Measurements from ENCODE around the gene RGL2.
A peak's percentile ranks its signal among the peaks of the same experiment; 100 is the strongest.
"Not testable (repeated sequence)": the region's sequence is repeated elsewhere in the genome, so short reads cannot be mapped to it uniquely, and the experiment has no call there.

RGL2 gene

DNA sequence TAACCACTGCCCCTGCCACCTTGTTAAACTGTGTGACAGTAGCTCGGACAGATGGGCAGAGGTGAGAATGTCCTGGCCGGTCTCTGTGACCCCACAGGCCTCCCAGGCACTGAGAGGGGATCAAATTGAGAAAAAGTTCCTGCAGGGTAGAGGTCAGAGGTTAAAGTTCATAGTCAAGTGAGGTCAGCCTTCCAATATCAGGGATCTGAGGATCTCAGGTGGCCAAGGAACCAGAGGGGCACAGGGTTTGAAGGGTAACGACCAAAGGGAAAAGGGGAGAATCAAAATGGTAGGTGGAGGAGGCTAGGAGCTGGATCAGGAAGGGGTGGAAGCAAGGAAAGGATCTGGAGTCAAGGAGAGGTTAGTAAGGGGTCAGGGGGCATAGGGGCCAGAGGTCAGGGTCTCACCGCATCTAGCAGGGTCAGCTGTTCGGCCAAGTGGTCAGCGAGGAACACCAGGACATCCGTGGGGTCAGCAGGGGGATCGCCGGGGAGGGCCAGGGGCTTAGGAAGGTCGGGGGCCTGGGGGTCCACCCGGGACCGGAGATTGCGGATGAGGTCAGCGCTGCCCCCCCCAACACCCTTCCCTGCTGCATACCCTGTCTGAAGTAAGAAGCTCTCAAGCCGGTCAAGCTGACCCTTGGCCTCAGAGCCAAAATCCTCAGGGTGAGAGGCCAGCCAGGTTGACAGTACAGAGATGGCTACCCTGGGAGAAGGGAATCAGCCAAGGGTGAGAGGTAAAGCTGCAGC is 2.9 kb downstream of the RGL2 start:
- no peak for DNase-seq

DNA sequence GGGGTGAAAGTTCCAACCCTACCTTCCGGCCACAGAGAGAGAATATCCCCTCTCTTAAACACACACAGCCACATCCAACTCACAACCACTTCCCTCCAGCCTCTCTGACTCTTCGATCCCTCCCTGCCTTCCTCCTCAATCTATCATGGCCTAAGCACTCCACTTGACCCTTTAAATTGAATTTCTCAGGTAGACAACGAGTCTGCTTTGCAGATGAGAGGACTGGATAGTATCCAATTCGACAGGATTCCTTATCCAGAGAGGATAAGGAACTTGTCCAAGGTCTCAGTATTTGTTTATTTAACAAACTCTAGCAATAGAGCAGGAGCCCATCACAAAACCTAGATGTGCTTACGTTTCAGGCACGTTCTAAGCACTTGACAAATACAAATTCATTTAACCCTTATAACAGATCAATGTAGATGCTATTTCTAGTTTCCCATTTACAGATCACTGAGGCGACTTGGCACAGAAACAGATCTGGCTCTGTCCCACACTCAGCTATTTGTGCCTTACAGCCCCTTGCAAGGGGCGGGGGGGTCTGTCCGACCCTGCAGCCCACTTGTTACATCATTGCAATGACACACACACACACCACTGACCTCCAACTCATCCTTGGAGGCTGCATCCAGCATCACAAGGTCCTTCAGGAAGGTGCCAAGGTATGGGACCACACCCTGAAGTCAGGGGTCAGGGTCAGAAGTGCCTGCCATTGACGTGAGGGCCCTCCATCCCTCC is 4.5 kb downstream of the RGL2 start:
- no peak for DNase-seq

DNA sequence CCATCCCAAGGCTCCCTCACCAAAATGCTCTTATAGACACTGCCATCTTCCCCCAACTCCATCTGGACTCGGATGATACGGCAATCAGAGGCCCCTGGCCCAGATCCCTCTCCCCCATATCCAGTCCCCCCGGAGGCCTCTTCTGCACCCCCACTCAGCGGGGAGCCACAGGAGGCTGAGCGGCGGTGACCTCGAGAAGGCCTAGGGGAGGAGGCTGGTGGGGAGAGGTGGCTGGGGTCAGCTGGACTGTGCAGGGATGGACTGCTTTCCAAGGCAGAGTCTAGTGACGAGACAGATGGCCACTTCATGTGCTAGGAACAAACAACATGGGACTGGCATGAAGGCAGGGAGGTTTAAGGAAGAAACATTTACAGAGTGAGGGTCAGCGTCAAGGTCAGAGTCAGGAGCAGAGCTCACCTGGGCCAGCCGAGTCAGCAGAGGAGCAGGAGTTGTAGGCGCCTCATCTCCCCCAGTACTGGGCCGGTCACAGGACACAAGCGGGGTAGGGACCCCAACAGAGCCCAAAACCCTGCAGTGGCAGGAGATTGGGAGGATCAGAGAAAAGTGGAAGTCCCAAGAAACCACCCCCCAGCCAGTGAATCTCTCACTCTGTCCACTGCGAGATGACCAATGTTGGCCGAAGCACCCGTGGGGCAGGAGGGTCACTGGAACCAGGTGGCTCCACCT is 5.6 kb downstream of the RGL2 start:
- no peak for DNase-seq

DNA sequence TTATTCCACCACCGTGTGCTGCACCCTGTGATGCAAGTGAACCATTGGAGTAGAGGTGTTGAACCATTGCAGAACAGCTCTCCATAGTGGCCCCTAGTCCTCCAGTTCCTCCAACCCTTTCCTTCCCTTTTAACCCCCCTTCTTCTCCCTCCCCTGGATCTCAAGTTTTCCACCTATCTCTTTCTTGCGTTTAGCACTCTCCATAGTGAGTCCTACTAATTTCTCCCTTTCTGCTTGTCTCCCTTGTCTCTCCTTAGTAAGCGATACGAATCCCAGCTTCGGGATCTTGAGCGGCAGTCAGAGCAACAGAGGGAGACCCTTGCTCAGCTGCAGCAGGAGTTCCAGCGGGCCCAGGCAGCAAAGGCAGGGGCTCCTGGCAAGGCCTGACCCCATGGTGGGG is 8.3 kb downstream of the RGL2 start:
- no peak for DNase-seq

DNA sequence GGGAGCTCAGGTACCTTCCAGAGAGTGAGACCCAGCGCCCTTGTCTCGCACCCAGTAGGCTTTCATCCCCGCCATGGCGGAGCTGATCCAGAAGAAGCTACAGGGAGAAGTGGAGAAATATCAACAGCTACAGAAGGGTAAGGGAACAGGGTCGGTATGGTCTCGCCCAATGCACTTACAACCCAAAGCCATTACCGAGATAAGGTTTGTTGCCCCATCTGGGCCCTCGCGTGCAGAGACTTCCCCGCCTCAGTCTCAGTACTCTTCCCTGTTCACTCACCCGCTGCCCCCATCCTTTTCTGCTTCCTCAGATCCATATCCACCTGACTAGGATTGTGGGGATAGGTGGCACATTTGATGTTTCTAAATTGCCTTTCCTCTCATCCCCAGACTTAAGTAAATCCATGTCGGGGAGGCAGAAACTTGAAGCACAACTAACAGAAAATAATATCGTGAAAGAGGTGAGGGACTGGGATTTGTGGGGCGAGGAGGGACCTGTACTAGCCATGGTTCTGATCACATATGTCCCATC is 8.9 kb downstream of the RGL2 start:
- DNase-seq, result no peak

DNA sequence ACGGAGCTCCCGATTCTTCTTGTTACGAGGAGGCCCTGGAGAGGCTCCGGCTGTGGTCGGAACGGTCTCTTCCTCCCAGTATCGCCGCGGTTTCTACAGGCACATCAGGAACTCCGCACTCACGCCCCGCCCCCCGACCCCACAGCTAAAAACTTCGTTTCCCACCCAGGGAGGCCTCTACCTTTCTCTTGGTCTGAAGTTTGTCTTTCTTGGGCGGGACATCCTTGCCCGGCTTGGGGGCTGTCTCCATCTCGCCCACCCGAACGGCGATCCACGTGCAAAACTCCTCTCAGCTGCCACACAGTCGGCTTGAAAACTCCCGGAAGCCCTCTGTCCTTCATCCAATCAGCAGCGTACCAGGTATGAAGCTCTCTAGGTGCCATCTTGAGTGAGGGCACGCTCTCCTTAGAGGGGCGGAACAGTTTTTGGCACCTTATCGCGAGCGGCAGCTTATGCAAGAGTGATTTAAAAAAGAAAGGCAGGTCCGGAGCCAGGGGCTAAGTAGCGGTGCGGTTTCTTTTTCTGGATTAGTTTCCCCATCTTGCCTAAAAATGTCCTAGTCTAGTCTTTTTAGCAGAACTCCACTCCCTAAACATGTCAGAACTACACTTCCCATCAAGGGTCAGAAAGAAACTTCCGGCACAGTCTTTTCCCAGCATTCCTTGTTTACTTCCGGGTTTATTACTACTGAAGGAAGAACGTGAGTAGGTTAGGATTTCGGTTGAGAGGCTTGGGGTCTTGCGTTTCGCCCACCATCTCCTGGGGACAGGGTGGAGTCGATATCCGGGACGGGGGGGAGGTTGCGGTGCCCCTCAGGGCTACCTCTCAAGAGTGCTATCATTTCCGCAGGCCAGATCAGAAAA is 9.6 kb downstream of the RGL2 start, which contains the start of the genes PFDN6 and WDR46:
TSS of gene PFDN6 (plus strand) at position 681 of the 863 bp plus-strand sequence. CDS start 256 bp downstream, outside the sequence.
TSS of gene WDR46 (minus strand) at position 319 of the 863 bp plus-strand sequence. CDS start at position 250, 69 bp downstream.
- peak in 57 of 58 donors; percentile 31 to 99 (median 85) for DNase-seq

DNA sequence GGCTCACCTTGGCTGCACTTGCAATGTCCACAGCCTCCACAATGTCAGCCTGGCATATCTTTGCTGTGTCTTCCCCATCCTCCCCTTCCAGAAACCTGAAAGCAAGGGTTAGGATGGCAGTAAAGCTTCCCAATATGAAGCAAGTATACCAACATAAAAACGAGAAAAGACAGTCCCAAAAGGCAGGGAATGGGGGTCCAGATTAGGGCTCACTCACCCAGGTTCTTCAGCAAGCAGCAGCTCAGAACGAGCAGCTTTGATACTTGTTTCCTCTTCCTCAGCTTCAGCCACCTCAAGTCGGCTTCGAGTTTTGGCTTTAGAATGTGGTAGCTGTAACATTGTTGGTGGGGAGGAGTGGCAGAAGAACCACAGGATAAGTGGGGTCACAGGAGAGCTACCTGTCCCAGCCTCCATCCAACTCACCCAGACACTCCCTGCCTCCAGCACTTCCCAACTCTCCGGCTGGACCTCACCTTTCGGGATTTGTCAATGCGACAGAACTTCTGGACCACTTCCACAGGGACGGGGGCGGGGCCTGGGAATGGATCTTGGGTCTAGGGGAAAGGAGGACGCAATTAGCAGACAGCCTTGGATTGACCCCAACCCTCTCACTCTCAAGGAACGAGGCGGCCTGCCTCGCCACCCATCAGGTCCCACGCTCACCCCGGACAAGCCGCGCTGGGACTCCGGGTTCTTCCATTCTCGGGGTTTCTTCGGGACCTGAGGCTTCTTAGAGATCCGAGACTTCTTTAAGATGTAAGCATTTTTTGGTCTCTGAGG is 10.4 kb downstream of the RGL2 start:
- DNase-seq, result no peak

DNA sequence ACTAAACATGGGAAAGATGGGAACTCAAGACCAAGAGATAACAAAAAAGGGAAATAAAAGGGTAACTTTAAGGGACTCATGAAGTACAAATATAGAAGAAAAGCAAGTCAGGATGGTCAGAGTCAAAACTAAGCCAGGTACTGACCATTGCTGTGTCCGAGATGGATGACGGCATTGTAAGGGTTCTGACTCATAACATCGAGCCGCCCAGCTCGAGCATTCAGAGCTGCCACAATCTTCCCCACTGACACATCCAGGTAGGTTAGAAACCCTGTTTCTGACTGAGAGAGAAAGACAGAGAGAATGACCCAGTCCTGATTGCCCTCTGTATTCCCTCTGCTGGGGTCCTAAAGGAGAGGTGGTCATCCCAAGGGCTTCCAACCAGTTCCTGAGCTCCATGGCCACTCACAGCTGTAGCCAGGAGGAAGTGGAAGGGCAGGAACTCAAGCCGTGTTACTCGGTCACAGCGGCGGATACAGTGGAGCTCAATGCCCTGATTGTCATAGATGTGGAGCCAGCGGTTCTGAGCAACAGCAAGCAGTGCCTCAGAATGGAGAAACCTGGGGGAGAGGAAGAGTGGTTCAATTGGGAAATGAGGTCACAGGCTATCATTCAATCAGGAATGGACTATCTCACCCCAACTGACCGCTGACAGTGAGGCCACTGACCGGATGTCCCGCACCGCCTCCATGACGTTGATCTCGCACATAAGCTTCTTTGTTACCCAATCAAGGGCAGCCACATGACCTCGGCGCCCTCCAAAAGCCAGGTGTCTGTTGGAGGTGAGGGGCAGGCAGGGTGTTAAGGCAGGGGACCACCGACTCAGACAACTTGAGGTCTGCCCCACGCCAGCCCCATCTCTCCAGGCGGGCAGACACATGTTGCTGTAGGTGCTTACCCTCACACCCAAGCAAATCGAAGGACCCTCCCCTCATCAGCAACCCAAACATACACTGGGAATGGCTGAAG is 11.5 kb downstream of the RGL2 start:
- DNase-seq, result no peak

DNA sequence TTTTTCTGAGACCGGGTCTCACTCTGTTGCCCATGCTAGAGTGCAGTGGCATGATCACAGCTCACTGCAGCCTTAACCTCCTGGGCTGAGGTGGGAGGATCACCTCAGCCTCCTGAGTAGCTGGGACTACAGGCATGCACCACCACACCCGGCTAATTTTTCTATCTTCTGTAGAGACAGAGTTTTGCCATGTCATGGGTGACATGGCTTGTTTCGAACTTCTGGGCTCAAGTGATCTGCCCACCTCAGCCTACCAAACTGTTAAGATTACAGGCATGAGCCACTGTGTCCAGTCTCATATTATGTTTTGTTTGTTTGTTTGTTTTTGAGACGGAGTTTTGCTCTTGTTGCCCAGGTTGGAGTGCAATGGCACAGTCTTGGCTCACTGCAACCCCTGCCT is 13.5 kb downstream of the RGL2 start:
- not testable (repeated sequence) for DNase-seq

DNA sequence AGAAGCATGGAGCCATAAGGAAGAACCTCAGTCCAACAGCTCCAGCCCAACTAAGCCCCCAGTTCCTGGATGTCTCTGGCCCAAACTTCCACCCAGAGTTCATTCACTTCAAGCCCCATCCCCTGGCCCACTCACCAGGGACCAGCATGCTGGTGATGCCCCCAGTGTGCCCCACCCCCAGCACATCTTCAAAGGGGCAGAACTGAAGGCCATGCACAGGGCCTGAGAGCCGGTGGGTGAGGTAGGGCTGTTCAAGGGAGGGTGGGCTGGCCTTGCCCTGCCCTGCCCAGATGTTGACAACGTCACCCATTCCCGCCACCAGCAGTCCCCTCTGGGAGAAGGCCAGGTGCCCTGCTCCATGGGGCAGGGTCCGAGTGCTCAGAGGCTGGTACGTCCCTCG is 18.2 kb downstream of the RGL2 start:
- DNase-seq, result no peak

DNA sequence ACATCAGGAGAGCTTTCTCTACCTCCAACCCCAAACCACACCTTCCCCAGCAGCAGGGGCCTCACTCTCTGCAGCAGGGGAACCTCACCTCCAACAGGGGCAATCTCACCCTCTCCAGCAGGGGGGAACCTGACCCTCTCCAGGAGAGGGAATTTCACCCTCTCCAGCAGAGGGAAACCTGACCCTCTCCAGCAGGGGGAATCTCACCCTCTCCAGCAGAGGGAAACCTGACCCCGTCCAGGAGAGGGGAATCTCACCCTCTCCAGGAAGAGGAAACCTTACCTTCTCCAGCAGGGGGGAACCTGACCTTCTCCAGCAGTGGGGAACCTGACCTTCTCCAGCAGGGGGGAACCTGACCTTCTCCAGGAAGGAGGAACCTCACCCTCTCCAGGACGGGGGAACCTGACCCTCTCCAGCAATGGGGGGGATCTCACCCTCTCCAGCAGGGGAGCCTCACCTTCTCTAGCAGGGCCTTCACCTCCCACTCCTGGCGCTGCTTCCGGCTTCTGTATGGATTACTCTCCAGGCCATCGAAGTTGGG is 18.7 kb downstream of the RGL2 start:
- DNase-seq, result no peak

DNA sequence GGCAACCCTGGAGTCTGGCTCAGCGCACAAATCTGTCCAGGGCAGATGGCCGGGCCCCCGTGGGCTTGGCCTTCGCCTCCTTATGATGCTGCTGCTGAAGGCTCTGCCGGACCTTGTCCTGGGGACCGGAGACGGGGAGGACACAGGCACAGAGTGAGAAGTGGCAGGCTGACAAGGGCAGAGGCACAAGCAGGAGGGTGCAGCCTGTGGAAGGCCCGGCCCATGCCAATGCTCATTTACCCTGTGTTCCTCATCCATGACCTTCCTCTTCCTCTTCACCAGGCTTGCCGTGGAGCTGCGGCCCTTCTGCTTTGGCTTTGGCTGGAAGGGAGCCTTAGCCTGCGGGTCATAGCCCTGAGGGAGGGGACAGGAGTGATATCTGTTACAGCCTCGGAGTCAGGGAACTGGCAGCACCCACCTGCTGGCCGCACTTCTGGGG is 19.5 kb downstream of the RGL2 start:
- DNase-seq, result no peak

DNA sequence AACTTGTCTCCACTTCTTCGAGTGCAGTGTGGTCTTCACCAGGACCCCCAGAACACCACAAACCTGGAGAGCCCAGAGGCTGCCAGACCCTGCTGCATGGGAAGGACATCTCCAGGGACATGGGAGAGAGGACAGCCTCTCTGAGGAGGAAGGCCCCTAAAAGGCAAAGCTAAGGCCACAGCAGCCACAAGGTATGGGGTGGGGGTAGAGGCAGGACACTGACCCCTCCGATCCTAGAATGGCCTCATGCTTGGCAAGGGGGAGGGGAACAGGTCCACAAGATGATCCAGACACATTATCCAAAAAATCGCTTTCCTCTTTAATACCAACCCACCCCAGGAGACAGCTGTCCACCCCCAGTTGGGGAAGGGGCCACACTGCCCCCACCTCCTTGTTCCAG is 19.9 kb downstream of the RGL2 start:
- no peak for DNase-seq

DNA sequence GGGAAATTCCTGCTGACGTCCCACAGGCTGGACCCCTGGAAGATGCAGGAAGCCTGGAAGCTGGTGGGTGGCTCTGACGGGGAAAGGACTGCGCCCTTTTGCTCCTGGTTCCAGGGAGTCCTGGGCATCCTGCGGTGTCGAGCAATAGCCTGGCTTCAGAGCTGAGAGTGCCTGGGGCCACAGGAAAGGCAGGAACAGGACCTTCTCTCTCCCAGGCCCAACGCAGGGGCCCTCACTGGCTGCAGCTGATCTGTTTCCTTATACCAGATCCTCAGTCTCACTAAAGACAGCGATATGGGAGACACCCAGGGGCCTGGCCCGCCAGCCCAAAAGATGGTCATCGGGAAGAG is 20.4 kb downstream of the RGL2 start:
- no peak for DNase-seq

DNA sequence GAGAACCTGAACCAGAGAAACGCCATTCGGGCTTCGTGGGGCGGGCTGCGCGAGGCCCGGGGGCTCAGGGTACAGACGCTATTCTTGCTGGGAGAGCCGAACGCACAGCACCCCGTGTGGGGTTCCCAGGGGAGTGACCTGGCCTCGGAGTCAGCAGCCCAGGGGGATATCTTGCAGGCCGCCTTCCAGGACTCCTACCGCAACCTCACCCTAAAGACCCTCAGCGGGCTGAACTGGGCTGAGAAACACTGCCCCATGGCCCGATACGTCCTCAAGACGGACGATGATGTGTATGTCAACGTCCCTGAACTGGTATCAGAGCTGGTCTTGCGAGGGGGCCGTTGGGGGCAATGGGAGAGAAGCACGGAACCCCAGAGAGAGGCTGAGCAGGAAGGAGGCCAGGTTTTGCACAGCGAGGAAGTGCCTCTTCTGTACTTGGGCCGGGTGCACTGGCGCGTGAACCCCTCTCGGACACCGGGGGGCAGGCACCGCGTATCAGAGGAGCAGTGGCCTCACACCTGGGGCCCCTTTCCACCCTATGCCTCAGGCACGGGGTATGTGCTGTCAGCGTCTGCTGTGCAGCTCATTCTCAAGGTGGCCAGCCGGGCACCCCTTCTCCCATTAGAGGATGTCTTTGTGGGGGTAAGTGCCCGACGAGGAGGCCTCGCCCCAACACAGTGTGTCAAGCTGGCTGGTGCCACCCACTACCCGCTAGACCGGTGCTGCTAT is 20.9 kb downstream of the RGL2 start:
- peak in 1 of 58 donors; percentile 24 for DNase-seq

DNA sequence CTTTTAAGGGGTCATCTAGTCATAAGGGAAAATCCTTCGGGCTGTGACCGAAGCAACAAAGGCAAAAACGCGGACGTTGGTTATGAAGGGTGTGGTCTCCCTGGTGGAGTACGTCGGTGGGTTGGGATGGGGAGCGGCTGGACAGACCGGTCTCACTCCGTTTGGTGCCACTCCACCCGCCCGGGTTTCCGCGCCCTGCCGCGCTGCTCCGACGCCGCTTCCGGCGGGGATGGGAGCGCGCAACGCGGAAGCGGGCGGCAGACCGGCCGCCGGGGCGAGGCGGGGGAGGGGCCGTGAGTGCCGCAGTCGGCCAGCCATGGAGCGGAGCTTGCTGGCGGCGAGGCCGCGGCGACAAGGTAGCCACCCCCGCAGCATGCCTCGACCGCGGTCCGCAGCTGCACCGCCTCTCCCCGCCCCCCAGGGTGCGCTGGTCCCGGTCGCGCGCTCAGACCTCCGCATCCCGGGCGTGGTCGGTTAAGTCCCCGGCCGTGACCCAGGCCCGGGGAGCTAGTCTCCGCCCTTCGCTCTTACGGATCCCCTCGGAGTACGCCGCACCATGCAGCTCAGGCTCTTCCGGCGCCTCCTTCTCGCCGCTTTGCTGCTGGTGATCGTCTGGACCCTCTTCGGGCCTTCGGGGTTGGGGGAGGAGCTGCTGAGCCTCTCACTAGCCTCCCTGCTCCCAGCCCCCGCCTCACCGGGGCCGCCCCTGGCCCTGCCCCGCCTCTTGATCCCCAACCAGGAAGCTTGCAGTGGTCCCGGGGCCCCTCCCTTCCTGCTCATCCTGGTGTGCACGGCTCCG is 21.7 kb downstream of the RGL2 start, which contains the start of gene B3GALT4:
TSS of gene B3GALT4 (plus strand) at position 260 of the 799 bp plus-strand sequence. CDS start at position 557, 297 bp downstream.
- peak in 51 of 58 donors; percentile 21 to 77 (median 53) for DNase-seq

DNA sequence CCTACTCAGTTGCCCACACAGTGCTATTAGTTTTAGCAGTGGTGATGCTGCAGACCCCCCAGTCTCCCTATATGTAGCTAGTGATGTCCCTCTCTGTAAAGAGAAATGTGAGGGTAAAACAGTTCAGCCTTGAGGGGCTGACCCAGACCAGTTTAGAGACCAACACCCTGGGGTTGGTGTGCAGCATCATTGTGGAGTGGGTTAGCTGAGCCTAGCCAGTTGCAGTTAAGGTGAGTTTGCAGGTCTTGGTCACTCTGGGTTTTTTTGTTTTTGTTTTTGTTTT is 22.2 kb downstream of the RGL2 start:
- DNase-seq, result no peak
